RWPE2 (cell line): ENCODE measurements around the gene PPP2R1A.

Experiments
- ATAC-seq: fragments of 200-7000 bp; cut with Tn5 transposase; 3 replicates; pipeline ENCODE4 v1.9.1; 2021; ENCODE audit warnings: low read depth
- DNase-seq: peaks from one replicate; pipeline ENCODE4 v3.0.0-alpha.2; 2020; ENCODE audit warnings: low spot score
- H3K27ac ChIP-seq: fragments of 450-650 bp; 2 replicates; pipeline ENCODE4 v1.5.1; 2017; ENCODE audit warnings: mild to moderate bottlenecking; ENCODE audit not compliant: poor library complexity, severe bottlenecking
- H3K27me3 ChIP-seq: fragments of 250-450 bp; sonication (Bioruptor Pico); 2 replicates; pipeline ENCODE4 v1.5.1; 2021; ENCODE audit warnings: mild to moderate bottlenecking, moderate library complexity; ENCODE audit not compliant: insufficient read depth, poor library complexity, severe bottlenecking
- H3K36me3 ChIP-seq: fragments of 250-450 bp; sonication (Bioruptor Pico); 2 replicates; pipeline ENCODE4 v1.5.1; 2020; ENCODE audit warnings: low read depth, mild to moderate bottlenecking, moderate library complexity
- H3K4me1 ChIP-seq: fragments of 250-450 bp; sonication (Bioruptor Pico); 2 replicates; pipeline ENCODE4 v1.5.1; 2021; ENCODE audit warnings: mild to moderate bottlenecking, moderate library complexity; ENCODE audit not compliant: insufficient read depth, poor library complexity, severe bottlenecking
- H3K4me3 ChIP-seq: fragments of 250-450 bp; sonication (Bioruptor Pico); 2 replicates; pipeline ENCODE4 v1.5.1; 2021; ENCODE audit warnings: mild to moderate bottlenecking, moderate library complexity; ENCODE audit not compliant: severe bottlenecking
- H3K9me3 ChIP-seq: fragments of 250-450 bp; sonication (Bioruptor Pico); 2 replicates; pipeline ENCODE4 v1.5.1; 2021; ENCODE audit warnings: mild to moderate bottlenecking, moderate library complexity; ENCODE audit not compliant: severe bottlenecking
- CTCF ChIP-seq: fragments of 450-650 bp; IDR thresholded peaks from one replicate; pipeline ENCODE4 v1.5.1; 2017; ENCODE audit warnings: mild to moderate bottlenecking, moderate library complexity; ENCODE audit not compliant: poor library complexity, severe bottlenecking

PPP2R1A gene

GRCh38 chr19:52273301-52273700, 83.4 kb downstream of the PPP2R1A start:
- no peaks in the 10 kb centered on the region for H3K27me3 ChIP-seq
- no peak for DNase-seq
- peaks cover 46% of the 10 kb centered on the region for H3K36me3 ChIP-seq
- H3K4me1 ChIP-seq, result no peaks in the 10 kb centered on the region
- no peak overlapping the region for H3K4me3 ChIP-seq
- no peak for ATAC-seq
- no peak overlapping the region for H3K27ac ChIP-seq
- TF ChIP-seq CTCF, result no peak
- H3K9me3 ChIP-seq, result peaks cover 4% of the 10 kb centered on the region

GRCh38 chr19:52274191-52274590, 84.3 kb downstream of the PPP2R1A start:
- H3K36me3 ChIP-seq, result peaks cover 49% of the 10 kb centered on the region

GRCh38 chr19:52275988-52276387, 86.1 kb downstream of the PPP2R1A start:
- peaks cover 54% of the 10 kb centered on the region for H3K36me3 ChIP-seq
- TF ChIP-seq CTCF, result no peak
- DNase-seq, result no peak
- no peak overlapping the region for H3K4me3 ChIP-seq
- ATAC-seq, result no peak
- H3K4me1 ChIP-seq, result no peaks in the 10 kb centered on the region
- H3K9me3 ChIP-seq, result peaks cover 4% of the 10 kb centered on the region
- H3K27me3 ChIP-seq, result no peaks in the 10 kb centered on the region
- H3K27ac ChIP-seq, result no peak overlapping the region

More at GRCh38 chr19:52274191-52274590, 84.3 kb downstream of the PPP2R1A start:
- TF ChIP-seq CTCF, result no peak
- no peak for ATAC-seq
- H3K9me3 ChIP-seq, result peaks cover 4% of the 10 kb centered on the region
- H3K27ac ChIP-seq, result no peak overlapping the region
- H3K4me3 ChIP-seq, result no peak overlapping the region
- no peaks in the 10 kb centered on the region for H3K4me1 ChIP-seq
- H3K27me3 ChIP-seq, result no peaks in the 10 kb centered on the region
- DNase-seq, result no peak

- TF ChIP-seq CTCF, result no peak
- DNase-seq (no peak), ATAC-seq (no peak)
- Histone ChIP-seq H3K27ac (no peak overlapping the region), H3K9me3 (peaks cover 8% of the 10 kb centered on the region), H3K36me3 (peaks cover 52% of the 10 kb centered on the region), H3K27me3 (no peaks in the 10 kb centered on the region), H3K4me1 (no peaks in the 10 kb centered on the region), H3K4me3 (no peak overlapping the region)
Observed at GRCh38 chr19:52277471-52277870, 87.6 kb downstream of the PPP2R1A start.
